Fibroblast of skin of left biceps (primary cell): ENCODE data around the gene C17orf107.

Source experiments
- DNase-seq, 2 experiments: peaks; one replicate each; pipeline ENCODE4 v3.0.0-alpha.2; 2013; ENCODE audit warnings: low read depth in 2 of 2

Gene C17orf107

GRCh38 chr17:4934173-4934979, 35.0 kb downstream of the C17orf107 start:
- no peak for DNase-seq

DNA sequence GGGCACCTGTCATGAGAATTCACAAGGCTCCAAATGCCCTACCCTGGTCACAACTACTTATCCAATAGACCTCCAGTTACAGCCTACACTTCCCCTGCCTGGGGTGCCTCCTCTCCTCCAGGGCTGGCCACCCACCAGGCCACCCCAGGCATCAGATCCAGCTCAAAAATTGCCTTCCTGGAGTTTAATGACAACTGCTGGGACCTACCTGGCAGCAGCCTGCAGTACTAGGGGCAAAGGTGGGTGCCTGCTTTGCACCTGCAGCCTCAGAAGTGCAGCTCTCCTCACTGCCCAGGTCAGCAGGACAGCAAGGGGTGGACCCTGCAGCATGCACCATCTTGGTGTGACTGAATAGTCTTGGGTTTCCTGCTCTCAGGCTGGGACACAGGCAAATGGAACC, 36.3 kb downstream of the C17orf107 start:
- DNase-seq: no peak

DNA sequence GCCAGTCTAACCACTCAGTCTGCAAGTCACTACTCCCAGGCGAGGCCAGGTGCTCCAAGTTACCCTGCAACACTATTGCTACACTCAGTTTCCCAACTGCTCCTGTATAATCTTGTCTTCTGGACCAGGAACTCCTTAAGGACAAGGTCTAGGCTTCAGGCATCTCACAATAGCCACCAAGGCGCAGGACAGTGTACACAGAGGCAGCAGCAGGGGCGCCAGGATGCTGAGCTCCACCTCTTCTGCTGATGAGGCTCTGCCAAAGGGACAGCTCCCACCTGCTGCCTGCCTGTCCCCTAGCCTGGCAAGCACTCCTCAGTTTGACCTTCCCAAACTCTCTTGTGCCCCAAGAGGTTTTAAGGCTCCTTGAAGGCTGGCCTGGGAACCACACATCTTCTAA, 37.1 kb downstream of the C17orf107 start:
- DNase-seq: no peak

DNA sequence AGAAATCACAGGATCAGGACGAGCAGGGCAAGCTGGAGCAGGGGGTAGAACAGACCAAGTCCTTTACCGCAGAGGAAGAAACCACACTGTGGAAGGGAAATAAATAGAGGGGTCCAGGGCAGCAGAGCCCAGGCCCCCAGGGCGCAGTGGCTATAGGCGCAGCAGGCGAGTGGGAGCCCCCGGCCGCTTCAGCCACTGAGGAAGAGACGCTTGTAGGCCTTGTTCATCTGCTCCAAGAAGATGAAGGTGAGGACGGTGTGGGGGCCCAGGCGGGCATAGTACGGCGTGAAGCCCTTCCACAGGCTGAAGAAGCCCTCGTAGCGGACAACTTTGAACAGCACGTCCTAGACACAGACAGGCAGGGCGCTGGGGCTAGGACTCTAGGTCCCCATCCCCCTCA, 38.2 kb downstream of the C17orf107 start:
- DNase-seq: no peak

DNA sequence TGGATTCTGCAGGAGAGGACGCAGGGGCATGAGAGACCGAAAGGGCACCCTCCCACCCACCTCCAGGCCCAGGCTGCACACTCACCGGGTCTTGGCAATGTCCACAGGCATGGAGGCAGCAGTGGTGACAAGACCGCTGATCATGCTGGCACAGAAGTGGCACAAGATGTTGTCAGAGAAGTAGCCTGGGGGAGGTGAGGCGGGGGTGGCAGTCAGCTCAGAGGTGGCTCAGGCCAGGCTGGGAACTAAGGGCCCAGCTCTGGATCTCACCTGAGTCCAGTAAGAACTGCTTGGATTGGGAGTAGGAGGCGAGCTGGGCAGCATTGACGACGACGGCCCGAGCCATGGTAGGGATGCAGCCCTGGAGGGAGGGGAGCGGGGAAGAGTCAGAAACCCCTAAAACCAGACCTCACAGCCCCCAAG, 38.7 kb downstream of the C17orf107 start:
- no peak for DNase-seq

GRCh38 chr17:4938688-4939545, 39.6 kb downstream of the C17orf107 start:
- no peak for DNase-seq

GRCh38 chr17:4939546-4939795, 40.1 kb downstream of the C17orf107 start:
- no peak for DNase-seq

- peak; percentile 100 for DNase-seq
These were observed 40.6 kb downstream of the C17orf107 start, which contains the start of the genes RNF167 and SLC25A11 for GRCh38 chr17:4939796-4940554. Gene RNF167, plus strand, starts transcription at chr17:4940268. Its CDS starts 642 bp downstream, at chr17:4940910. Gene SLC25A11, minus strand, starts transcription at chr17:4940046. Its CDS starts 136 bp downstream, at chr17:4939910.

- DNase-seq: no peak
These were observed 41.4 kb downstream of the C17orf107 start for GRCh38 chr17:4940555-4941318.

DNA sequence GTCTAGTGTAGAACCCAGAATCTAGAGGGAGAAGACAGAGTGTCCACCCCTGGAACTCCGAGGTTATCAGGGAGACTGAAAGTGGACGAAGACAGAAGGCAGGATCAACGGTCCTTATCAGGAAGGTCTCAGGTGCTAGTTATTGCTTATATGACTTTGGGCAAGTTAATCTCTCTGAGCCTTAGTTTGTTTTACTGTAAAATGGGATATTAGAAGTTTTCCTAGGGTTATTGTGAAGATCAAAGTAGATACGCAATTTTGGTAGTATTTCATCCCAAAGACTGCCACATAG, 41.9 kb downstream of the C17orf107 start:
- DNase-seq: no peak

GRCh38 chr17:4942760-4943508, 43.6 kb downstream of the C17orf107 start:
- DNase-seq: no peak

DNA sequence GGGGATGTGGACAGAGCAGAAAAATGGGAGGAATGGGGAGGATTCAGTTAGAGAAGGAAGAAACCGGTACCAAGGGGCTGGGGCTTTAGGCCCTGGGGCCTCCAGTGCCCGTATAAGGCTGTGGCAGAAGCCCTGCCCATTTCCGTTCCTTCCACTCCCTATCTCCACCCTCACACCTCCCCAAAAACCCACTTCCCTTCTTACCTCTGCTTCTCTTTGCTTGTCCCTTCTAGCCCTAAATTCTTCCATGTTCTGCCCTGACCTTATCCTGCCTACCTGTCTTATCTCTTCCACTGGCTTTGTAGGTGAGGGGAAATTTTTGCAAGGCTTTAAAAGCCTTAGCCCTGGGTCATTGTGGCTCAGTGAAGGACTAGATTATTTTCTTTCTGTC, 44.8 kb downstream of the C17orf107 start:
- DNase-seq: no peak

GRCh38 chr17:4944554-4945175, 45.3 kb downstream of the C17orf107 start:
- DNase-seq: no peak

DNA sequence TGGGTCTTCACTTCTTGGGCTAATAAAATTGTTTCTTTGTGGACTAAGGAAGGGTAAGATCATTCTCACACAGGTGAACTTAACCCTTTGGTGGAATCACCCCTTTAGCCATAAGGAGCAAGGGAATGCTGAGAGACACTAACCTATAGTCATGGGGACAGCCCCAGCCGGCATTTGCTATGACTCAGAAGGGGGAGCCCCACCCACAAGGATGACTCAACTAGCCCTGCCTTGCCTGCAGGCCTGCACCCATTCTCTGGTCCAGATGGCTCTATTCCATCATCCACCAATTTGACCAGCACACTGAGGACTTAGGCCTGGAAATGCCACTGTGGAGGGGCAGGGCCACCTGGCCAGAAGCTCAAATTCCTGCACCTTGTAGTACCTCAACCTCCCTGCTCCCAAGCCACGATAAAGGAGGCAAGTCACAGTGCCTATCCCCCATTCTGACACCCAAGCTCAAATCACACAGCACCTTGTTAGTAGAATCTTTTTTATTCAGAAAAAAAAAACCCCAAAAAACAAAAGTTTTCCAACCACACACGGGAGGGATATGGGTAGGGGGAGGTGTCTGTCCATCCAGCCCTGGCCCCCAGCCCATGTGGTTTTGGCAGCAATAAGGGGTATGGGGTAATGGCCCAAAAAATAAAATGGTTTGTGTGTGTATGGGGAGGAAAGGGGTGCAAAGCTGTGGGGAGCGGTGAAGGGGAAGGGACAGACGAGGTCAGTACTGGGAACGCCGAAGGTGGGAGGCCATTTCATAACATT, 46.0 kb downstream of the C17orf107 start:
- DNase-seq: no peak

DNA sequence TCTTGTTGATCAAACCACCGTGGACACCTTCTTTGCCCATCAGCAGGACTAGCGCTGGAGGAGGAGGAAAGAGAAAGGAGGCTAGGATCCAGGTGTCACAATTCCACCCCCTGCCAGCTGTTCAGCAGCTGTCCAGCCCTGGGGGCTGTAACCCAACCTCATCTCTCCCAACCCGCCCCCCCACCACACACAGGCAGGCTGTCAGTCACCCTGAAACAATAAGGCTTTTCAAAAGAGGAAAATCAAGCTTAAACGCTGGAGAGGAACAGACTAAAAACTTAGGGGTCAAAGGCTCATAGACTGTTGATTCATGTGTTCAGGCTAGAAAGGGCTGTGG, 46.6 kb downstream of the C17orf107 start:
- no peak for DNase-seq

- DNase-seq: no peak
These were observed 47.1 kb downstream of the C17orf107 start for GRCh38 chr17:4946312-4946976.

GRCh38 chr17:4947010-4947410, 47.7 kb downstream of the C17orf107 start:
- no peak for DNase-seq

- no peak for DNase-seq
These were observed 48.3 kb downstream of the C17orf107 start for GRCh38 chr17:4947411-4948165.
